Esophagus muscularis mucosa (tissue), 4 donors: ENCODE results near the gene UACA.

Experiments
- CTCF ChIP-seq, 3 experiments: fragments of 200-600 bp in 2 of 3; fragments of 450-650 bp in 1 of 3; sonication (generic) in 2 of 3; IDR thresholded peaks; one replicate each; pipeline ENCODE4 v1.5.1; 2017 to 2019; ENCODE audit warnings: antibody characterized with exemption in 3 of 3, mild to moderate bottlenecking in 2 of 3, moderate library complexity in 1 of 3
- EP300 ChIP-seq: sonication (generic); formaldehyde crosslinking; IDR thresholded peaks from one replicate; pipeline ENCODE4 v1.6.1; 2017; ENCODE audit warnings: antibody characterized with exemption
- POLR2AphosphoS5 ChIP-seq, 2 donors: sonication (generic); formaldehyde crosslinking; IDR thresholded peaks; one replicate each; pipeline ENCODE4 v1.6.1; 2017; ENCODE audit warnings: antibody characterized with exemption in 2 of 2

GRCh38 chr15:70757627-70758026, 5.7 kb downstream of the UACA start:
- no peak for TF ChIP-seq CTCF (IDR thresholded peaks at IDR 0.05)
- no peak for TF ChIP-seq POLR2AphosphoS5 (IDR thresholded peaks at IDR 0.05)
- TF ChIP-seq EP300 = no peak
